HepG2 (cell line): ENCODE measurements around the gene MYOZ1. TPM values are rescaled to one million over a fixed set of nuclear protein-coding genes. Genes with fewer than 3 reads are reported as not detected.

Experiments used
- GZF1 ChIP-seq: sonication (generic); formaldehyde crosslinking; IDR thresholded peaks from 2 replicates; pipeline ENCODE4 v1.5.1; 2020; ENCODE audit warnings: mild to moderate bottlenecking, missing genetic modification reagents
- HNF4G ChIP-seq, 2 experiments: sonication (generic) in 1 of 2; formaldehyde crosslinking in 1 of 2; IDR thresholded peaks; 2 replicates each; pipeline versions ENCODE4 v1.4.0 to v1.6.1; 2011 to 2020; ENCODE audit warnings: borderline replicate concordance in 2 of 2, low read depth in 2 of 2, mild to moderate bottlenecking in 2 of 2, low read length in 1 of 2, missing genetic modification reagents in 1 of 2, moderate library complexity in 1 of 2
- ISL2 ChIP-seq: sonication (generic); formaldehyde crosslinking; IDR thresholded peaks from 2 replicates; pipeline ENCODE4 v1.5.0; 2020; ENCODE audit warnings: missing genetic modification reagents
- NFYB ChIP-seq: sonication (generic); formaldehyde crosslinking; IDR thresholded peaks from 2 replicates; pipeline ENCODE4 v1.4.0; 2020; ENCODE audit warnings: missing genetic modification reagents
- PLRG1 ChIP-seq: fragments of 450-650 bp; conservative IDR thresholded peaks from 2 replicates; pipeline ENCODE4 v1.6.1; 2016
- POLR2A ChIP-seq, 2 experiments: IDR thresholded peaks; 2 replicates each; pipeline ENCODE4 v1.6.1; 2011; ENCODE audit warnings: low read depth in 2 of 2, low read length in 2 of 2, mild to moderate bottlenecking in 1 of 2, moderate library complexity in 1 of 2; ENCODE audit not compliant: insufficient read depth in 1 of 2
- SOX5 ChIP-seq: IDR thresholded peaks from 2 replicates; pipeline ENCODE4 v1.6.1; 2016; ENCODE audit warnings: borderline replicate concordance
- TCF12 ChIP-seq, 2 experiments: fragments of 450-650 bp in 1 of 2; sonication (generic) in 1 of 2; formaldehyde crosslinking in 1 of 2; IDR thresholded peaks; 2 replicates each; pipeline versions ENCODE4 v1.6.1 to v1.8.0; 2017 to 2022; ENCODE audit warnings: antibody characterized with exemption in 1 of 2, mild to moderate bottlenecking in 1 of 2, missing genetic modification reagents in 1 of 2, moderate library complexity in 1 of 2
- TEAD2 ChIP-seq: sonication (generic); formaldehyde crosslinking; IDR thresholded peaks from 2 replicates; pipeline ENCODE4 v1.9.0; 2021; ENCODE audit warnings: missing genetic modification reagents
- U2AF2 ChIP-seq: fragments of 200-400 bp; formaldehyde crosslinking; IDR thresholded peaks from 2 replicates; pipeline ENCODE4 v1.6.1; 2017; ENCODE audit warnings: low read depth, mild to moderate bottlenecking, low read length
- ZMYM3 ChIP-seq: sonication (generic); formaldehyde crosslinking; IDR thresholded peaks from 2 replicates; pipeline ENCODE4 v1.5.1; 2020; ENCODE audit warnings: mild to moderate bottlenecking, missing genetic modification reagents
- ZNF232 ChIP-seq: sonication (generic); formaldehyde crosslinking; IDR thresholded peaks from 2 replicates; pipeline ENCODE4 v1.4.0; 2020; ENCODE audit warnings: missing genetic modification reagents, borderline replicate concordance
- ZNF530 ChIP-seq: sonication (generic); formaldehyde crosslinking; IDR thresholded peaks from 2 replicates; pipeline ENCODE4 v1.5.0; 2020; ENCODE audit warnings: low read depth, mild to moderate bottlenecking, missing genetic modification reagents
- ZNF547 ChIP-seq: sonication (generic); formaldehyde crosslinking; IDR thresholded peaks from 2 replicates; pipeline ENCODE4 v1.5.1; 2020; ENCODE audit warnings: mild to moderate bottlenecking, missing genetic modification reagents
- ZNF619 ChIP-seq: sonication (generic); formaldehyde crosslinking; IDR thresholded peaks from 2 replicates; pipeline ENCODE4 v1.4.0; 2020; ENCODE audit warnings: mild to moderate bottlenecking, missing genetic modification reagents
- polyA plus RNA-seq, 8 experiments: library from polyadenylated mRNA; depleted of rRNA in 3 of 8; stranded (reverse) in 7 of 8; unstranded in 1 of 8; fragments of >200 nt; fragmentation: Illumina TruSeq in 4 of 8; extraction: Trizol in 4 of 8; gene quantifications; 2 replicates each; pipeline versions ENCODE4 v1.2.1 to v1.2.3, GENCODE V29; 2011 to 2016; ENCODE audit warnings: low read depth in 4 of 8, missing spikeins in 1 of 8, mixed read lengths in 1 of 8; ENCODE audit not compliant: insufficient read depth in 1 of 8
- total RNA-seq, 5 experiments: library from RNA; depleted of rRNA; stranded (reverse); fragments of >200 nt; fragmentation: Illumina TruSeq; extraction: Trizol; gene quantifications; 2 replicates each; pipeline ENCODE4 v1.2.3, GENCODE V29; 2016; ENCODE audit warnings: low read depth in 1 of 5
- TF ChIP-seq, protein P1 (sequence below): sonication (generic); formaldehyde crosslinking; IDR thresholded peaks from 2 replicates; pipeline ENCODE4 v1.5.1; 2020; ENCODE audit warnings: mild to moderate bottlenecking, missing genetic modification reagents, moderate library complexity
- TF ChIP-seq, protein P2 (sequence below): sonication (generic); formaldehyde crosslinking; IDR thresholded peaks from 2 replicates; pipeline ENCODE4 v1.4.0; 2020; ENCODE audit warnings: low read depth, missing genetic modification reagents
- TF ChIP-seq, protein P3 (sequence below): sonication (generic); formaldehyde crosslinking; IDR thresholded peaks from 2 replicates; pipeline ENCODE4; 2020; ENCODE audit warnings: missing genetic modification reagents, mild to moderate bottlenecking, borderline replicate concordance
- TF ChIP-seq, protein P4 (sequence below), 2 experiments: sonication (generic) in 1 of 2; formaldehyde crosslinking in 1 of 2; IDR thresholded peaks; 2 replicates each; pipeline versions ENCODE4 v1.5.1 to v1.6.1; 2011 to 2020; ENCODE audit warnings: borderline replicate concordance in 1 of 2, low read depth in 1 of 2, low read length in 1 of 2, mild to moderate bottlenecking in 1 of 2, missing genetic modification reagents in 1 of 2, moderate library complexity in 1 of 2

The MYOZ1 gene
- total and polyA plus RNA-seq, 2 of the 13 experiments (the other 11 are each of a cell fraction or from before 2014, with no cell fraction given): not detected

DNA sequence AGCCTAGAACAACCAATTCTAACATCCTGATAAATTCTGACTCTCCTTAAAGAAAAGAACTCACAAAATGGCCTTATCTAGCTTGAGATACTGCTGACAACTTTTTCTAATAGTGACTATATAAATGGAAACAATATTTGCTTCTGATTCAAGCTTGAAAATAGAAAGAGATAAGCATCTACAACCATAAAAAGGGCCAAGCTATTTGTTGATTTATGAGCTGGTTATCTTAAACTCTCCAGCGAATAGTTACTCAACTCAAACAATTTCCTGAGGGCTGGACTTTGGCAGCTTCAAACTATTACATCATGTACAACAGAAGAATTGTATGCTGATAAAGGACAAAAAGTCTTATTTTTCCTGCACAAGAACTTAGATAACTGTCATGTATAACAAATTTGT, 54.7 kb downstream of the MYOZ1 start (continued):
- peak; percentile 92; the same call in 1 of the 2 replicates for TF ChIP-seq SOX5 (CRISPR knock-in tag)
- peak; percentile 88 for TF ChIP-seq HNF4G (IDR thresholded peaks at IDR 0.05; ENCODE audit: borderline replicate concordance, low read depth, low read length)
- no peak for TF ChIP-seq HNF4G (CRISPR knock-in tag; IDR thresholded peaks at IDR 0.05; ENCODE audit: borderline replicate concordance, low read depth)
- TF ChIP-seq, protein P1, sequence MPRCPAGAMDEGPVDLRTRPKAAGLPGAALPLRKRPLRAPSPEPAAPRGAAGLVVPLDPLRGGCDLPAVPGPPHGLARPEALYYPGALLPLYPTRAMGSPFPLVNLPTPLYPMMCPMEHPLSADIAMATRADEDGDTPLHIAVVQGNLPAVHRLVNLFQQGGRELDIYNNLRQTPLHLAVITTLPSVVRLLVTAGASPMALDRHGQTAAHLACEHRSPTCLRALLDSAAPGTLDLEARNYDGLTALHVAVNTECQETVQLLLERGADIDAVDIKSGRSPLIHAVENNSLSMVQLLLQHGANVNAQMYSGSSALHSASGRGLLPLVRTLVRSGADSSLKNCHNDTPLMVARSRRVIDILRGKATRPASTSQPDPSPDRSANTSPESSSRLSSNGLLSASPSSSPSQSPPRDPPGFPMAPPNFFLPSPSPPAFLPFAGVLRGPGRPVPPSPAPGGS: no peak
- TF ChIP-seq ZNF232 (CRISPR knock-in tag): no peak
- no peak for TF ChIP-seq ZMYM3 (CRISPR knock-in tag)
- TF ChIP-seq, protein P2, sequence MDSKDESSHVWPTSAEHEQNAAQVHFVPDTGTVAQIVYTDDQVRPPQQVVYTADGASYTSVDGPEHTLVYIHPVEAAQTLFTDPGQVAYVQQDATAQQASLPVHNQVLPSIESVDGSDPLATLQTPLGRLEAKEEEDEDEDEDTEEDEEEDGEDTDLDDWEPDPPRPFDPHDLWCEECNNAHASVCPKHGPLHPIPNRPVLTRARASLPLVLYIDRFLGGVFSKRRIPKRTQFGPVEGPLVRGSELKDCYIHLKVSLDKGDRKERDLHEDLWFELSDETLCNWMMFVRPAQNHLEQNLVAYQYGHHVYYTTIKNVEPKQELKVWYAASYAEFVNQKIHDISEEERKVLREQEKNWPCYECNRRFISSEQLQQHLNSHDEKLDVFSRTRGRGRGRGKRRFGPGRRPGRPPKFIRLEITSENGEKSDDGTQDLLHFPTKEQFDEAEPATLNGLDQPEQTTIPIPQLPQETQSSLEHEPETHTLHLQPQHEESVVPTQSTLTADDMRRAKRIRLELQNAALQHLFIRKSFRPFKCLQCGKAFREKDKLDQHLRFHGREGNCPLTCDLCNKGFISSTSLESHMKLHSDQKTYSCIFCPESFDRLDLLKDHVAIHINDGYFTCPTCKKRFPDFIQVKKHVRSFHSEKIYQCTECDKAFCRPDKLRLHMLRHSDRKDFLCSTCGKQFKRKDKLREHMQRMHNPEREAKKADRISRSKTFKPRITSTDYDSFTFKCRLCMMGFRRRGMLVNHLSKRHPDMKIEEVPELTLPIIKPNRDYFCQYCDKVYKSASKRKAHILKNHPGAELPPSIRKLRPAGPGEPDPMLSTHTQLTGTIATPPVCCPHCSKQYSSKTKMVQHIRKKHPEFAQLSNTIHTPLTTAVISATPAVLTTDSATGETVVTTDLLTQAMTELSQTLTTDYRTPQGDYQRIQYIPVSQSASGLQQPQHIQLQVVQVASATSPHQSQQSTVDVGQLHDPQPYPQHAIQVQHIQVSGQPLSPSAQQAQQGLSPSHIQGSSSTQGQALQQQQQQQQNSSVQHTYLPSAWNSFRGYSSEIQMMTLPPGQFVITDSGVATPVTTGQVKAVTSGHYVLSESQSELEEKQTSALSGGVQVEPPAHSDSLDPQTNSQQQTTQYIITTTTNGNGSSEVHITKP (CRISPR knock-in tag): no peak
- no peak for TF ChIP-seq ZNF619 (CRISPR knock-in tag)
- TF ChIP-seq, protein P3, sequence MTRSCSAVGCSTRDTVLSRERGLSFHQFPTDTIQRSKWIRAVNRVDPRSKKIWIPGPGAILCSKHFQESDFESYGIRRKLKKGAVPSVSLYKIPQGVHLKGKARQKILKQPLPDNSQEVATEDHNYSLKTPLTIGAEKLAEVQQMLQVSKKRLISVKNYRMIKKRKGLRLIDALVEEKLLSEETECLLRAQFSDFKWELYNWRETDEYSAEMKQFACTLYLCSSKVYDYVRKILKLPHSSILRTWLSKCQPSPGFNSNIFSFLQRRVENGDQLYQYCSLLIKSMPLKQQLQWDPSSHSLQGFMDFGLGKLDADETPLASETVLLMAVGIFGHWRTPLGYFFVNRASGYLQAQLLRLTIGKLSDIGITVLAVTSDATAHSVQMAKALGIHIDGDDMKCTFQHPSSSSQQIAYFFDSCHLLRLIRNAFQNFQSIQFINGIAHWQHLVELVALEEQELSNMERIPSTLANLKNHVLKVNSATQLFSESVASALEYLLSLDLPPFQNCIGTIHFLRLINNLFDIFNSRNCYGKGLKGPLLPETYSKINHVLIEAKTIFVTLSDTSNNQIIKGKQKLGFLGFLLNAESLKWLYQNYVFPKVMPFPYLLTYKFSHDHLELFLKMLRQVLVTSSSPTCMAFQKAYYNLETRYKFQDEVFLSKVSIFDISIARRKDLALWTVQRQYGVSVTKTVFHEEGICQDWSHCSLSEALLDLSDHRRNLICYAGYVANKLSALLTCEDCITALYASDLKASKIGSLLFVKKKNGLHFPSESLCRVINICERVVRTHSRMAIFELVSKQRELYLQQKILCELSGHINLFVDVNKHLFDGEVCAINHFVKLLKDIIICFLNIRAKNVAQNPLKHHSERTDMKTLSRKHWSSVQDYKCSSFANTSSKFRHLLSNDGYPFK (CRISPR knock-in tag): no peak
- TF ChIP-seq TEAD2: no peak
- TF ChIP-seq POLR2A (IDR thresholded peaks at IDR 0.05; ENCODE audit: insufficient read depth in 1 of 2, low read depth in 2 of 2, low read length in 2 of 2): no peak
- TF ChIP-seq ZNF530 (CRISPR knock-in tag): no peak
- TF ChIP-seq GZF1 (CRISPR knock-in tag): no peak
- no peak for TF ChIP-seq PLRG1
- TF ChIP-seq U2AF2: no peak
- no peak for TF ChIP-seq ZNF547
- no peak for TF ChIP-seq NFYB (CRISPR knock-in tag)
- peak; percentile 87; the same call in 1 of the 2 replicates for TF ChIP-seq ISL2 (CRISPR knock-in tag)
- TF ChIP-seq TCF12 (IDR thresholded peaks at IDR 0.05): no peak
- no peak for TF ChIP-seq TCF12 (CRISPR knock-in tag; IDR thresholded peaks at IDR 0.05)
- TF ChIP-seq, protein P4, sequence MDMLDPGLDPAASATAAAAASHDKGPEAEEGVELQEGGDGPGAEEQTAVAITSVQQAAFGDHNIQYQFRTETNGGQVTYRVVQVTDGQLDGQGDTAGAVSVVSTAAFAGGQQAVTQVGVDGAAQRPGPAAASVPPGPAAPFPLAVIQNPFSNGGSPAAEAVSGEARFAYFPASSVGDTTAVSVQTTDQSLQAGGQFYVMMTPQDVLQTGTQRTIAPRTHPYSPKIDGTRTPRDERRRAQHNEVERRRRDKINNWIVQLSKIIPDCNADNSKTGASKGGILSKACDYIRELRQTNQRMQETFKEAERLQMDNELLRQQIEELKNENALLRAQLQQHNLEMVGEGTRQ (IDR thresholded peaks at IDR 0.05; ENCODE audit: low read depth, low read length): no peak
- TF ChIP-seq, protein P4 (CRISPR knock-in tag; IDR thresholded peaks at IDR 0.05; ENCODE audit: borderline replicate concordance): no peak
